Ishikawa (cell line): ENCODE measurements around the gene MGAT5B.

Source experiments
- CEBPB ChIP-seq: IDR thresholded peaks from 2 replicates; pipeline ENCODE4 v1.6.1; 2012
- EGR1 ChIP-seq: IDR thresholded peaks from 2 replicates; pipeline ENCODE4 v1.6.1; 2012
- FOXM1 ChIP-seq: IDR thresholded peaks from 2 replicates; pipeline ENCODE4 v1.6.1; 2012; ENCODE audit warnings: low read depth, borderline replicate concordance
- NFIC ChIP-seq: IDR thresholded peaks from 2 replicates; pipeline ENCODE4 v1.6.1; 2012
- RAD21 ChIP-seq: IDR thresholded peaks from 2 replicates; pipeline ENCODE4 v1.6.1; 2012; ENCODE audit warnings: low read depth
- TAF1 ChIP-seq: IDR thresholded peaks from 2 replicates; pipeline ENCODE4 v1.6.1; 2012; ENCODE audit warnings: low read depth, mild to moderate bottlenecking

DNA sequence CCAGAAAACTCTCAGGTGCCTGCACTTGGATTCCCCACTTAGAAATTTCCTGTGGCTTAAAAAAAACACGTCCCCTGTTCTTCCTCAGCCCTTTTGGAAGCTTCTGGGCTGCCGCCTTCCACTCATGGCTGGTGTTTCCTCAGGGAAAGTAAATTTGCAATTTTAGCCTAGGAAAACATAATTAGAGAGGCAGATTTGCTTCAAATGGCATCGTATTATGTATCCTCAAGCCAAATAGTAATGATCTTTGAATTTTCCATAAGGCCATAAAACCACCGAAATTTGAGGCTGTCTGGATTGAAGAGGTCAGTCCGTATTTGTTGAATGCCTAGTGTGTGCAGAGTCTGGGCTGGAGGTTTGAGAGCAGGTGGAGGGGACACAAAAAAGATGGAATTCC lies 17.7 kb downstream of the MGAT5B start:
- TF ChIP-seq TAF1 (no peak), NFIC (no peak), FOXM1 (no peak), EGR1 (no peak), CEBPB (no peak), RAD21 (no peak)
